ENCODE measurements around the gene COL13A1.

DNA sequence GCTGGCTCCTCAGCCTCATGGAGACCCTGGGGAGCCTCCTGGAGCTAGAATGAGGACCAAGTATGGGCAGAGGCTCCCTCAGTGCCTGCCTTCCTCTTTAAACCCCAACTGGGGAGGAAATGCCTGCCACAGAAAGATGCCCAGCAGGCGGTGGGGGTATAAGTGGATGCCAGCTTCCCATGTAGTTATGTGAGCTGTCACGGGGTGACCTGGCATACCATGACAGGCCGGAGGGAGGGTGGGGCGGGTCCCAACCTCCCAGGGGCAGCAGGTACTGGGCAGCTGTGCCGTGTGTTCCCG, 35.0 kb downstream of the COL13A1 start:
- TF ChIP-seq YY1 (IDR thresholded peaks at IDR 0.05; ENCODE audit: insufficient read depth, insufficient read length): no peak
- TF ChIP-seq ZNF274 (IDR thresholded peaks at IDR 0.05; ENCODE audit: low read depth, low read length): no peak

Data from NT2/D1 (cell line).